HG02973 (cell line): ENCODE measurements around the gene DIP2B.
"Not testable (repeated sequence)": the region's sequence is repeated elsewhere in the genome, so short reads cannot be mapped to it uniquely, and the experiment has no call there.

Experiments
- ATAC-seq: cut with Tn5 transposase; IDR thresholded peaks from one replicate; pipeline ENCODE4 v1.9.1; 2021; ENCODE audit warnings: moderate library complexity; ENCODE audit not compliant: unreplicated experiment

The DIP2B gene

GRCh38 chr12:50547742-50548141, 43.0 kb downstream of the DIP2B start:
- no peak for ATAC-seq

GRCh38 chr12:50549885-50550284, 45.1 kb downstream of the DIP2B start:
- ATAC-seq, result no peak

- ATAC-seq, result no peak
These were observed 45.9 kb downstream of the DIP2B start for GRCh38 chr12:50550530-50551223.

GRCh38 chr12:50551866-50552265, 47.1 kb downstream of the DIP2B start:
- ATAC-seq, result no peak

GRCh38 chr12:50554651-50555050, 49.9 kb downstream of the DIP2B start:
- no peak for ATAC-seq

- ATAC-seq, result no peak
These were observed 50.7 kb downstream of the DIP2B start for GRCh38 chr12:50555471-50555885.

GRCh38 chr12:50556273-50556672, 51.5 kb downstream of the DIP2B start:
- ATAC-seq, result no peak

GRCh38 chr12:50556796-50557195, 52.0 kb downstream of the DIP2B start:
- ATAC-seq, result not testable (repeated sequence)

GRCh38 chr12:50557421-50557820, 52.6 kb downstream of the DIP2B start:
- no peak for ATAC-seq

- ATAC-seq, result no peak
These were observed 54.2 kb downstream of the DIP2B start for GRCh38 chr12:50558970-50559369.

- ATAC-seq, result no peak
These were observed 58.0 kb downstream of the DIP2B start for GRCh38 chr12:50562520-50563433.

- no peak for ATAC-seq
These were observed 58.6 kb downstream of the DIP2B start for GRCh38 chr12:50563434-50563787.

- no peak for ATAC-seq
These were observed 59.6 kb downstream of the DIP2B start for GRCh38 chr12:50564237-50564947.

- ATAC-seq, result no peak
These were observed 60.1 kb downstream of the DIP2B start for GRCh38 chr12:50564948-50565297.

GRCh38 chr12:50566066-50566465, 61.3 kb downstream of the DIP2B start:
- no peak for ATAC-seq

- no peak for ATAC-seq
These were observed 63.1 kb downstream of the DIP2B start for GRCh38 chr12:50567926-50568325.

- no peak for ATAC-seq
These were observed 63.7 kb downstream of the DIP2B start for GRCh38 chr12:50568338-50569091.

GRCh38 chr12:50569321-50569720, 64.5 kb downstream of the DIP2B start:
- no peak for ATAC-seq

GRCh38 chr12:50569876-50570275, 65.1 kb downstream of the DIP2B start:
- no peak for ATAC-seq

- ATAC-seq, result no peak
These were observed 67.0 kb downstream of the DIP2B start for GRCh38 chr12:50571786-50572185.

GRCh38 chr12:50572287-50572686, 67.5 kb downstream of the DIP2B start:
- ATAC-seq, result no peak
